Measurements from ENCODE around the gene KCTD2.

KCTD2 gene

DNA sequence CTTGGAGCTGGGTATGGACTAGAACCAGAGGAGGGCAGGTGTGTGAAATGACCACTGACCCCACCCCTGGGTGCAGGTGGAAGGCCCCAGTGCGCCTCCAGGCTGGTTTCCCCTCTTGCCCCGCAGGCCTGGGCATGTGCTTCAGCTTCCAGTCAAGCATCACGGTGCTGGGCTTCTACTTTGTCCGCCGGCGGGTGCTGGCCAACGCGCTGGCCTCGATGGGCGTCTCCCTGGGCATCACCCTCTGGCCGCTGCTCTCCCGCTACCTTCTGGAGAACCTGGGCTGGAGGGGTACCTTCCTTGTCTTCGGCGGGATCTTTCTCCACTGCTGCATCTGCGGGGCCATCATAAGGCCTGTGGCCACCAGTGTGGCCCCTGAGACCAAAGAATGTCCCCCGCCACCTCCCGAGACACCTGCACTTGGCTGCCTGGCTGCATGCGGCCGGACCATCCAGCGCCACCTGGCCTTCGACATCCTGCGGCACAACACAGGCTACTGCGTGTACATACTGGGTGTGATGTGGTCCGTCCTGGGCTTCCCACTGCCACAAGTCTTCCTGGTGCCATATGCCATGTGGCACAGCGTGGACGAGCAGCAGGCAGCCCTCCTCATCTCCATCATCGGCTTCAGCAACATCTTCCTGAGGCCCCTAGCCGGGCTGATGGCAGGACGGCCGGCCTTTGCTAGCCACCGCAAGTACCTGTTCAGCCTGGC, 53.0 kb downstream of the KCTD2 start:
- DNase-seq (ENCODE audit: low spot score), result no peak

DNA sequence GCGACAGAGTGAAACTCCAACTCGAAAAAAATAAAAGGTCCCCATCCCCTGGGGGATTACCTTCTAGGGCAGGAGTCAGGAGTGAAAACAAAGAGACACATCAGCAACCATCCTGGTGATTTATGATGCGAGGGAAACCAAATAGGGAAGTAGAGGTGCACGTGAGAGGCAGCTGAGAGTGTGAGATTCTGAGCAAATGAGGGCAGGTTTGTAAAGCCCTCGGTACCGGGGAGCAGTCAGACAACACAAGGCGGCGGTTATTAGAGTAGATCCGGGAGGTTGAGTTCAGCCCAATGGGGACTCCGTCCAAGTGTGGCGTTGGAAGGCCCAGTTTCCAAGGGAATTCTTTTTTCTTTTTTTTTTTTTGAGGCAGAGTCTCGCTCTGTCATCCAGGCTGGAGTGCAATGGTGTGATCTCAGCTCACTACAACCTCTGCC, 55.4 kb downstream of the KCTD2 start:
- DNase-seq (ENCODE audit: low spot score), result no peak

DNA sequence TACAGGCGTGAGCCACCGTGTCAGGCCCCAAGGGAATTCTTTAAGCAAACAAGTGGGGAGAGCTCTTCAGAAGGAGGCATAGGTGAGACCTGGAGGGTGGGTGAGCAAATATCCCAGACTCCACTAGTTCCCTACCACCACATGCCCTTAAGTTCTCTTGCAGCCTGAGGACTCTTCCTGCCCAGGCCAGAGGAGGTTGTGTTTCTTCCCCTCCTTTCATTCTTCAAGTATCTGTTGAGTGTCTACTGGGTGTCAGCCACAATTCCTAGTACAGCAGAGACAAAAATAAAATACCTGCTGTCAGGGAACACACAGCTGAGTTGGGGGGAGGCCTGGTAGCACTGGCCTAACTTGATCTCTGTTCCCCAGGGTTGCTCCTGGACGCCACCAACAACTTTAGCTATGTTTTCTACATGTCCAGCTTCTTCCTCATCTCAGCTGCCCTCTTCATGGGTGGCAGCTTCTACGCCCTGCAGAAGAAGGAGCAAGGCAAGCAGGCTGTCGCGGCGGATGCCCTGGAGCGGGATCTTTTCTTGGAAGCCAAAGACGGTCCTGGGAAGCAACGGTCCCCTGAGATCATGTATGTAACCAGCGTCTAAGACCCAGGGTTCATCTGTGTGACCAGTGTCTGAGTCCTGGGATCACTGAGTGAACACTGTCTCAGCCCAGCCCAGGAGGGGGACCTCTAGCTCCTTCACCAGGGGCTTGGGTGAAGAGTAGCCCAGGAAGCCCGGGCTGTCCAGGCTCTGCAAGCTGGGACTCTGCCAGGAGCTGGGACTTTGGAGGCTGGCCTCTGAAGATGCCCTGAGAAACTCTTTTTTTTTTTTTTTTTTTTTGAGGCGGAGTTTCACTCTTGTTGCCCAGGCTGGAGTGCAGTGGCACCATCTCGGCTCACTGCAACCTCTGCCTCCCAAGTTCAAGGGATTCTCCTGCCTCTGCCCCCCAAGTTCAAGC, 56.9 kb downstream of the KCTD2 start:
- no peak for DNase-seq (ENCODE audit: low spot score)

DNA sequence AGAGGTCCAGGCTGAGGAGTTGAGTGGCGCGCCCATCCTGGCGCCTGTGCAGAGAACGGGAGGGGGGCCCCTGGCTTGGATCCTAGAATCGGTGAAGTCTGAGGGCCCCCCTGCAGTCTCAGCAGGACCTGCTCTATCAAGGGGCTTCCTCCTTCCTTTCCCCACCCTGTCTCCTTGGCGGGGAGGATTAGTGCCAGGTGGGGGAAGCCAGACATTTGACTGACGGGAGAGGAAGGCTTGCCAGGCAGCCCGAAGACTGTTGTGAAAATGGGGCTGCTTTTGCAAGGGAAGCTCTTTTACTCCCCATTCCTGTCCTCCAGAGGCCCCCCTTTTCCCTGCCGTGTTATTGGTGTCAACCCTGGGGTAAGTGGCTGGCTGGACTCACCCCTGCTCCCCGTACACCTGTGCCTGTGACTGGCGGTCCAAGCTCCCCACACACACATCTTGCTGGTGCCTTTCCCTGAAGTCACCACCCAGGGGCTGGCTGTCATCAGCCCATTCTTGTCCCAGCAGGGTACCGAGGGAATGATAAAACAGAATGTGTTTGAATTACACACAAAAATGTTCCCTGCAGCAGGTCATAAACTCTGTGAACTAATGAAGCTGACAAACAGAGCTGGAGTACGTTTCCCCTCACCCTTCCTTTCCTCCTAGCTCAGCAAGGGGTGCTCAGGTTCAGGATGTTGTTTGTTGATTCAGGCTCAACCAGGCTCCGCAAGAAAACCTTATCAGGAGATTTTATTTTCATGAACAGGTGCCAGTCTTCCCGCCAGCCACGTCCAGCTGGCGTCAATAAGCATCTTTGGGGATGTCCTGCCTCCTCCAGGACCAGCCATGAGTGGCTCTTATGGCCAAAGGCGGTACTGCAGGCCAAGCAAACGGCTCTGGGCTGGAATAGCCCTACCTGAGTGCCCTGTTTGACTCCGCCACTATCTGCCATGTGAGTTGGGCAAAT, 58.4 kb downstream of the KCTD2 start:
- no peak for DNase-seq (ENCODE audit: low spot score)

DNA sequence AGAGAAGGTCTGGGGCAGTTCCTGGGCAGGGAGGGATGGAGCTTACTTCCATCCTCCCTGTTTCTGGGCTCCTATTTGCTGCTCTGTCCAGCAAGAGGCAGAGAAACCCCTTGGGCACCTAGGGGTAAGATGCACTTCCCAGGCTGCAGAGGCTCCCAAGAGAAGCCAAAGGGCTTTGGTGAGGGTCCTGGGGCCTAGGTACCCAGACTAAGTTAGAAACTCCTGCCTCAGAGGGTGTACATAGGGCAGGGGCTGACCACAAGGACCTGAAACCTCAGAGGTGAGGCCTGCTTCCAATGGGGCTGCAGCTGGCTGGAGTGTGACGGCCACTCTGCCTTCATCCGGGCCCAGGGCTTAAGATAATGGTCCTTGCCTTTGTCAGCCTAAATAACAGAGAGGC, 61.2 kb downstream of the KCTD2 start:
- no peak for DNase-seq (ENCODE audit: low spot score)

DNA sequence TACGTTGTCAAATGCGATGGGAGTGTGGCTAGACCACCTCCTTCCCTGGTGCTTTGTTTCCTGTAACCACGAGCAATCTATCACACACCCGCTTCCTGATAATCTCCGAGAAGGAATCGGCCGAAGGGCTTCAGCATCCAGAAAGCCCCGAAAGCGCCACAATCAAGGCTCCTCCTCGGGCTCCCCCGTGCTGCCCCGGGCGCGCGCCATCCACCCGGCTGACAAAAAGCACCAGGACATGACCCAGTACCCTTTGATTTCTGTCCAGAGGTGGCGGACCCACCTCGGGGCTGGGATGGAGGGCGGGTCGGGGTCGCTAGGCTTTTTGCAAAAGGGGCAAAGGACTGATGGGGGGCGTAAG, 62.0 kb downstream of the KCTD2 start:
- DNase-seq (ENCODE audit: low spot score), result no peak

DNA sequence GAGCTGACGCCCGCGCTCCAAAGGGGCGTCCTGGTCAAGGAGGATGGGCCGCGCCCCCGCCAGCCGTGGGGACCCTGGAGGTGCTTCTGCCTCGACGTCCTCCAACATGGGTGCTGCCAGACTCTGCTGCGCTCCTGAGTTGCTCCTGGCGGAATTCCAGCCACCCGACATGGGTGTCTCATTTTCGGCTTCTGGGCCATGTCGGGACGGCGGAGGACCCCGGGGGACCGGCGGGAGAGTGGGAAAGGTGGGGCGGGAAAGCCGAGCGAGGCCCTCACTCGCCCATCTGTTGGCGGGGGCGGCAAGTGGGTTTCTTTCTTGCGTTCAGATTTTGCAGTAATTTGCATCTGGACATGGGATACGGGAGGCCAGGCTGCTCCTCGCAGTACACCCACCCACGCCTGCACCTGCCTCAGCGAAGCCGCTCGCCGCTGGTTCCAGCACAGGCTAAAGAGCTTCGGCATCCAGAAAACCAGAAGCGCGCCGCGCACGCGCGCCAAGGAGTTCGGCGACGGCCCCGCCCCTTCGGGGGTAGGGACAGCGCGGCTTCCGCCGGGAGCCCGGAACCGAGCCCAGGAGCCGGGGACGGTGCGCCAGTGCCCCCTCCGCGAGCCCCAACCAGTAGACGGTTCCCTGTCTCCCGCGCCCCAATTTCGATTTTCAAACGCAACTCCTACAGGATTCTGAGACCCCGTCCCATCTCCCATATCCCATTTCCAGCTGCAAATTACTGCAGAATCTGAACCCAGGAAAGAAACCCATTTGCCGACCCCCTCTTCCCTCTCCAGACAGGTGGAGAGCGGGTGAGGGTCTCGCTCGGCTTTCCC, 62.6 kb downstream of the KCTD2 start, which contains the start of gene ARMC7:
TSS of gene ARMC7 (plus strand) at position 563 of the 827 bp plus-strand sequence. CDS start 320 bp downstream, outside the sequence.
- DNase-seq (ENCODE audit: low spot score), result peak; percentile 92

DNA sequence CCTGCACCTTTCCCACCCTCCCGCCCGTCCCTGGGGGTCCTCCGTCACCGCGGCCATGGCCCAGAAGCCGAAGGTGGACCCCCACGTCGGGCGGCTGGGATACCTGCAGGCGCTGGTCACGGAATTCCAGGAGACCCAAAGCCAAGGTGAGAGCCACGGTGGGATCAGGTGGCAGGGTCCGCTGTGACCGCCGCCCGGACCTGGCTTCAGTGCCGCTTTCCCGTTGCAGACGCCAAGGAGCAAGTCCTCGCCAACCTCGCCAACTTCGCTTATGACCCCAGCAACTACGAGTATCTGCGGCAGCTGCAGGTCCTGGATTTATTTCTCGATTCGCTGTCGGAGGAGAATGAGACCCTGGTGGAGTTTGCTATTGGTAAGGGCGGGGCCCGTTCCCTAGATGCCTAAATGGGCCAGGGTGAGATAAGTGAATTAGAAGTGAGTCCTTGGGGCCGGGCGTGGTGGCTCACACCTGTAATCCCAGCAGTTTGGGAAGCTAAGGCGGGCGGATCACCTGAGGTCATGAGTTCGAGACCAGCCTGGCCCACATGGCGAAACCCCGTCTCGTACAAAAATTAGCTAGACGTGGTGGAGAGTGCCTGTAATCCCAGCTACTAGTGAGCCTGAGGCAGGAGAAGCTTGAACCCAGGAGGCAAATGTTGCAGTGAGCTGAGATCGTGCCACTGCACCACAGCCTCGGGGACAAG, 63.4 kb downstream of the KCTD2 start:
- DNase-seq (ENCODE audit: low spot score), result no peak

DNA sequence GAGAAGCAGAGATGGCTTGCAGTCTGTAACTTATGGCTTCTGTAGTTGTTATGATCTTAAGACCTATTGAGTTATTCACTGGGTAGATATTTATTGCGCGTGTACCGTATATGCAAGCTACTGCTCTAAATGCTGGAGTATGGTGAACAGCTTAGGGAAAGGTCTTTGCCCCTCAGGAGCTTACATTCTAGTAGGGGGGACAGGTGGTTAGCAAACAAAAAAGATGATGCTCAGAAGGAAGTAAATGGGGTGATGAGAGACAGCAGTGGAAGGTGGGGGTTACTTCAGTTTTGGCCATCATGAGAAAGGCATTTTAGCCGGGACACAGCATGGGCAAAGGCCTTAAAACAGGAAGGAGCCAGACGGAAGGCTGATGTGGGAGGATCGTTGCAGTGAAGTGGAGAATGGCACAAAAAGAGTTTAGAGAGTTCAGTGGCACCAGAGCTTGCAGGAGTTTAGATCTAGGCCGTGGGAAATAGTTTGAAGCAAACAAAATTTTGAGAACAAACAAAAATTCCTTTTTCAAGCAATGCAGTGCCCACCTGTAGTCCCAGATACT, 64.8 kb downstream of the KCTD2 start:
- DNase-seq (ENCODE audit: low spot score), result no peak

DNA sequence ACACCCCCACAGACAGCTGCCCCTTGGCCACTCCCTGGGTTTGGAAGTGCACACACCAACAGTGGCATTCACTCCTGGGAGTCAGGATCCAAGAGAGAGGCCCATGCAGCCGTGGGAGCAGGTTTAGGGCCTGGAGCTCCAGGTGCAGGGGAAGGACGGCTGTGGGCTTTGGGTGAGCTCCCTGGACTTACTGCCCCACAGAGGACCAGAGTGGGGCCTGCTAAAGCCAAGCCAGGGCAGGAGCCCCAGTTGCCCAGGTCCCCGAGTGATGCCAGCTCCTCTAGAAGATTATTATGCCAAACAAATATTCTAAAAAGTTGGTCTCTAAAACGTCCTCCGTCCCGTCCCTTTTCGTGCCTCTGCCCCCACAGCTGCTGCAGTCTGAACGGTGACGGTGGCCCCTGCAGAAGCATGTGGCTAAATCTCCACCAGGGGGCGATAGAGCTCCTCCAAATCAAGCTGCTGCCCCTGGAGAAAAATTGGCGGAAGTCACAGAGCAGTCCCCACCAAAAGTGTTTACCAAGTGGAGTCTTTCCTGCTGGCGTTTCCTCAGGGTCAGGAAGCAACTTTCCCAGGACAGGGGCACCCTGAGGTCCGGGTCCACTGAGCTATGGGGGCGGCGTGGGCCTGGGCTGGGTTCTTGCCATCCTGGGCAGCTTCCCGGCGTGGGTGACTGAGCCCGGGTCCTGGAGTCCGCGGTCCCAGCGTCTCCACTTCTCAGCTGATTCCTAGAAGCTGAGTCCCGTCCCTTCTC, 67.0 kb downstream of the KCTD2 start:
- peak; percentile 95 for DNase-seq (ENCODE audit: low spot score)

DNA sequence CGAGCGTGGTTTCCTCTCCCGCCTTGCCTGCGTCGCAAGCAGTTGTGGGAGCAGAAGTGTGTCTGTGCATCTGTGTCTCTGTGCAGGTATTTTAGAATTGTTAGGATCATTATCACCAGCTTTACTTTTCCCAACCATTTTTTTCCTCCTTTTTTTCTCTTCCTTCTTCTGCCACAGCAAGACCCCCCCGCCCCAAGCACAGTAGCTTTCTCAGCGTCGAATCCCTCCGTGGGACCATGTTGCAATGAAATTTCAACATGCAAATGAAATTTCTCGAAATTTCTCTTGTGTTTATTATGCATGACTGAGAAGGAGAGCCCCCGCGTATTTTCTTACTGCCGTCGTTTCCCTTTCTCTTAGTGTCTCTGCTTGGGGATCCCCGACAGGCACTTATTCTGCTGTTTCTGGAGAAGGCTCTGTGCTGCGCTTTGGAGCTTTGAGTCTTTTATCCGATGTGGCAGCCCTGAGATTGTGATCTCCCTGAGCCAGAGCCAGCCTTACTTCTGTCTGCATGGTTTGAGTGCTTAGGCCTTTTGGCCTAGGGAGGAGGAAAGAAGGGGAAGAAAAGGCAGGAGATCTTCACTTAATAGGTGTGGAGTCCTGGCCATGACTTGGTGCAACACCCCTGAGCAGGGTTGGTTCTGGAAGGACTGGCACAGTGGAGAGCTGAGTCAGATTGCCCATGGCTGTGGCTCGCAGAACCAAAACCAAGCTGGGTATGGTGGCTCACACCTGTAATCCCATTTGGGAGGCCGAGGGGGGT, 67.7 kb downstream of the KCTD2 start:
- no peak for DNase-seq (ENCODE audit: low spot score)

Measured in CD4-positive, alpha-beta T cell treated with Interleukin-2 at 100 ng/mL for 4 hours (primary cell).